Mononuclear cell (primary cell): Measurements from ENCODE around the gene PELI2. TPM values are rescaled to one million over a fixed set of nuclear protein-coding genes. Genes with fewer than 3 reads are reported as not detected.

Experiments
- H3K27me3 ChIP-seq: 2 replicates; pipeline ENCODE4 v1.6.0; 2011; ENCODE audit warnings: low read length, control low read depth; ENCODE audit not compliant: insufficient read depth
- H3K4me1 ChIP-seq: 2 replicates; pipeline ENCODE4 v1.5.1; 2011; ENCODE audit warnings: mild to moderate bottlenecking, low read length, control low read depth; ENCODE audit not compliant: insufficient read depth
- H3K4me3 ChIP-seq: 2 replicates; pipeline ENCODE4 v1.5.1; 2011; ENCODE audit warnings: mild to moderate bottlenecking, low read length, moderate library complexity
- H3K9me3 ChIP-seq: 2 replicates; pipeline ENCODE4 v1.5.1; 2011; ENCODE audit warnings: low read depth, mild to moderate bottlenecking, control low read depth, low read length
- total RNA-seq: library from RNA; depleted of rRNA; stranded (reverse); fragments of >200 nt; gene quantifications from one replicate; pipeline ENCODE4 v1.2.3, GENCODE V29; 2012

Gene PELI2
- total RNA-seq, 1 donor, result 31.9 TPM

DNA sequence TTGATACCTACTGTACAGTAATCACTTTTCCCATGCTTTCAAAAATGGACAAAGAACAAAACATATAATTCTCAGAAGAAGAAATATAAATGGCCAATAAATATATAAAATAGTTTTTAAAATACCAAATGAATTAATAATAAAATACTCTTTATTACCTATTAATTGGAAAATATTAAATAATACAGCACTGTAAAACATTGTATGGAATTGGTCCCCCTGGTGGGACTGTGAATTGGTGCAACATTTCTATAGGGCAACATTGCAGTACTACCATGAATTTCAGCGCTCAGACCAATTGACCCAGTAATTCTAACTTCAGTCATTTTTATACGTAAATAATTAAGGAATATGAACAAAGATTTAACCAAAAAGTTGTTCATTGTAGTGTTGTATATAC lies 162.6 kb downstream of the PELI2 start:
- no peak overlapping the region for H3K4me3 ChIP-seq
- no peaks in the 10 kb centered on the region for H3K27me3 ChIP-seq
- no peaks in the 10 kb centered on the region for H3K9me3 ChIP-seq
- no peaks in the 10 kb centered on the region for H3K4me1 ChIP-seq

DNA sequence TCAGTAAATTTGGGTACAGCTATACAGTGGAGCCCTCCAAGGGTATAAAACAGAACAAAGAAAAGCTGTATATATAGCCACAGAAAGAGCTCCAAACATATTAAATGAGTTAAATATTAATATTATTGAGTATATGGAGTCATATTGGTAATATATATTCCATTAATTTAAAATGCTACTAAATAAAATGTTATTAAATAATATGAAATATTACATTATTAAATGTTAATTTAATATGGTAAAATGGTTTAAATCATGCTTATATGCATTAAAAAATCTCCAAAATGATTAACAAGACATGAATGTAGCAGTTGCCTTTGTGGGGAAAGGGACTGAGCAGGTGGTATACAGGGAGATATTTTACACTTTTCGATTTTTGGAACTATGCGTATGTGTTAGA lies 164.0 kb downstream of the PELI2 start:
- no peak overlapping the region for H3K4me3 ChIP-seq

GRCh38 chr14:56284641-56285040 lies 166.4 kb downstream of the PELI2 start:
- Histone ChIP-seq H3K4me1 (no peaks in the 10 kb centered on the region), H3K9me3 (no peaks in the 10 kb centered on the region), H3K4me3 (no peak overlapping the region), H3K27me3 (no peaks in the 10 kb centered on the region)

More for the DNA sequence above, 164.0 kb downstream of the PELI2 start:
- H3K9me3 ChIP-seq, result no peaks in the 10 kb centered on the region
- no peaks in the 10 kb centered on the region for H3K27me3 ChIP-seq
- no peaks in the 10 kb centered on the region for H3K4me1 ChIP-seq

DNA sequence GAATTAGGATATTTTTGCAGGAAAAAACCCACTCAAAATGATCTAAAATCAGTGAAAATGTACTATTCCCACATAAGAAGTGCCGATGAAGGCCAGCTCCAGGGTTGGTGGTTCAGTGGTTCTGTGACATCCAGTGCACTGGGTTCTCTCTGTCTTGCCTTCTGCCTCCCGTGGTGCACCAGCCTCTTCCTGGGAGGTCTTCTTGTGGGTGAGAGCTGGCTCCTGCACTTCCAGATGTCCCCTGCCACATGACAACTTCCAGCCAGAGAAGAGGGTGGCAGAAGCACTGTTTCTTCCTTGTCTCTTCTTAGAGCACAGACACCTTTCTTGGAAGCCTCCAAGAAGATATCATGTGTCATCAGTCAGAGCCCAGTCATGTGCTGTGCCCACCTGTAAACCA lies 170.9 kb downstream of the PELI2 start:
- Histone ChIP-seq H3K4me1 (no peaks in the 10 kb centered on the region), H3K9me3 (no peaks in the 10 kb centered on the region), H3K4me3 (no peak overlapping the region), H3K27me3 (no peaks in the 10 kb centered on the region)

DNA sequence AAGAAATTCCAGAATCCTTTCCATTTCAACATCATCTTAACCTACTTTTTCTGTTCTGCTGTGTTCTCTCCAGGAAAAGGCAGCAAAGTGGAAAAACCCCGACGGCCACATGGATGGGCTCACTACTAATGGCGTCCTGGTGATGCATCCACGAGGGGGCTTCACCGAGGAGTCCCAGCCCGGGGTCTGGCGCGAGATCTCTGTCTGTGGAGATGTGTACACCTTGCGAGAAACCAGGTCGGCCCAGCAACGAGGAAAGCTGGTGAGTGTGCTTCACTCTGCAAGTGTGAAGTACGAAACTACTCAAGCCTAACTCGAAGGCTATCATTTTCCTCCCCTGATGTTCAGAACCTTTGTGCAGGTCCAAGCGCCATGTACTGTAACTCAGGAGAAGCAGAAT lies 172.0 kb downstream of the PELI2 start:
- no peaks in the 10 kb centered on the region for H3K27me3 ChIP-seq
- H3K9me3 ChIP-seq, result no peaks in the 10 kb centered on the region
- no peaks in the 10 kb centered on the region for H3K4me1 ChIP-seq
- no peak overlapping the region for H3K4me3 ChIP-seq

GRCh38 chr14:56292970-56293369 lies 174.8 kb downstream of the PELI2 start:
- Histone ChIP-seq H3K9me3 (no peaks in the 10 kb centered on the region), H3K4me1 (no peaks in the 10 kb centered on the region), H3K27me3 (no peaks in the 10 kb centered on the region), H3K4me3 (no peak overlapping the region)

DNA sequence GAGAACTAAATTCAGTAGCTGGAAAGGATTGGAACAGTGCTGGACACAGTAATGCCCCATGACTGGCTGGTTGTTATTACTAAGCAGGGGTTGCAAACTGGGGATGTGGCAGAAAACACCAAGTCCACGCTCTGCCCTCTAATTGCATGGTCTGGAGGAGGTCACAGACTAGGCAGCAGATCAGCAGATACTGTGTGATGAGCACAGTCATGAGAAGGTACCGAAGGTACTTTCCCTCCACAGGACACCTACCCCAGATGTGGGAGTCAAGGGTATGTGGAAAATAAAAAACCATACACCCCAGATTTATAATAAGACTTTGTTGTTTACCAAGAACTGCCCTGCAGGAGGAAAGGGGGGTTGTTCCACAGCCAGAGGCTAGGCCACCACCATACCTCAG lies 175.3 kb downstream of the PELI2 start:
- H3K27me3 ChIP-seq, result no peaks in the 10 kb centered on the region
- no peaks in the 10 kb centered on the region for H3K9me3 ChIP-seq
- H3K4me1 ChIP-seq, result no peaks in the 10 kb centered on the region
- no peak overlapping the region for H3K4me3 ChIP-seq

DNA sequence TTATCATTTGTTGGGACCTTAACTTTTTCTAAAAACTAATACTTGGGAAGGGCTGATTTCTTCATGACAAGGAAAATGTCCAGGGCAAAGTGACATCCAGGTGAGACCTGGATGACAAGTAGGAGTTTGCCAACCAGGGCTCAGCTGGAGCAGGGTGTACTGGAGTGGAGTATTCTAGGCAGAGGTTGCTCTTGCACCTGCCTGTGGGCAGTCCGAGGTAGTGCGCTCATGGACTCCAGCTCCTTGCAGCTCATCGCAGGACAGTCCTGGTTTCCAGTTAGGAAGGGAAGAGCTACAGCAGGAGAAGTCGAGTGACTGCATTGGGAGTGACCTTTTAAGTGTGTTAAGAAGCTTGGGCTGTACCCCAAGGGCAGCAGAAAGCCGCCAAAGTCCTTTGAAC lies 175.9 kb downstream of the PELI2 start:
- Histone ChIP-seq H3K4me1 (no peaks in the 10 kb centered on the region), H3K27me3 (no peaks in the 10 kb centered on the region), H3K9me3 (no peaks in the 10 kb centered on the region), H3K4me3 (no peak overlapping the region)

GRCh38 chr14:56295743-56296142 lies 177.5 kb downstream of the PELI2 start:
- Histone ChIP-seq H3K9me3 (no peaks in the 10 kb centered on the region), H3K4me3 (no peak overlapping the region), H3K27me3 (no peaks in the 10 kb centered on the region), H3K4me1 (no peaks in the 10 kb centered on the region)

- no peaks in the 10 kb centered on the region for H3K4me1 ChIP-seq
- no peak overlapping the region for H3K4me3 ChIP-seq
- H3K9me3 ChIP-seq, result no peaks in the 10 kb centered on the region
Observed at GRCh38 chr14:56297449-56297848, 179.2 kb downstream of the PELI2 start.

DNA sequence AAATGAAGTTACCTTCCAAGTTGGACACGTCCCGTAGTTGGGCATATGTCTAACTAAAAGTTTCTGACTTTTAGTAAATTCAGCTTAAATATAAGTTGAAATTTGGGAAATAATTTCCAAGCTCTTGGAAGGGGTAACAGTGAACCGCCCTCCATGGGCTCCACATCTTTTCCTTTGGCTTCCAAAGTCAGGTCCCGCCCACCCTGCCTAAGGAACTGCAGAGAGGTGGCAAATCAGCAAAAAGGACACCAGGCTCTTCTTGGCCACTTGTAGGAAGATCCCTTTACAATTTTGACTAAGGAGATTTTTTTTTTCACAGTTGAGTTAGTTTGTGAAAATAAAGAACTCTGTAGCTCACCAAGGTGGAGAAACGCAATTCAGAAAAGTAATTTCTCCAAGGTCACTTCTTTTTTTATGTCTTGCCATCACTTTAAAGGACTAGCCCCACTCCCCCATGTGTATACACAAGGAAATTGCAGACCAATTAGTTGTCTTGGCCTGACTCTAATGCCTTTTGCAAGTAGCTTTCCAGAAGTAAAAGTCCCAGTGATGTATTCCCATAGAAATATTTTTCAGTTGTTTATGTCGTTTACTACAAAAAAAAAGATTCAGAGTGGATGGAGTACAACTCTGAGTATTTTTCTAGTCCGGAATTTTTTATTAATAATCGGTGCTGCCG lies 181.2 kb downstream of the PELI2 start:
- no peak overlapping the region for H3K4me3 ChIP-seq
- H3K9me3 ChIP-seq, result no peaks in the 10 kb centered on the region
- H3K4me1 ChIP-seq, result no peaks in the 10 kb centered on the region
- no peaks in the 10 kb centered on the region for H3K27me3 ChIP-seq

More at GRCh38 chr14:56297449-56297848, 179.2 kb downstream of the PELI2 start:
- H3K27me3 ChIP-seq, result no peaks in the 10 kb centered on the region

GRCh38 chr14:56300495-56300894 lies 182.3 kb downstream of the PELI2 start:
- Histone ChIP-seq H3K9me3 (no peaks in the 10 kb centered on the region), H3K4me3 (no peak overlapping the region), H3K4me1 (no peaks in the 10 kb centered on the region), H3K27me3 (no peaks in the 10 kb centered on the region)

DNA sequence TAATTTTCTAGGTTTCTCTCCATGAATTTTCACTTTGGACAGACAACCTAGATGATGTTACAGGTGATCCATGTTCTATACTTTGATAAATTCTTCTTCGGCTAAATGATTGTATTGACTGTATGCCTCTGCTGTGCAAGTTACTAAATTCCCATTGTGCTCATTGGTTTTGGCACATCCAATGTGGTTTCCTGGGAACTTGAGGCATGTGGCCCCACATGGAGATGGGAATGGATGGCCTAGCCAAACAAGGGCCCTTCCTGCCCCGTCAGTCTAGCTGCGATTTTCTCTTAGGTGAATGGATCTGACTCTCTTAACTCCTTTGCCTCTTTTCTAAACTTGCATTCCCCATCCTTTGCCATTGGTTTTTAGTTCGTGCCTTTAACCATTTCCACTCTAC lies 186.2 kb downstream of the PELI2 start:
- H3K4me3 ChIP-seq, result no peak overlapping the region
- H3K4me1 ChIP-seq, result no peaks in the 10 kb centered on the region
- no peaks in the 10 kb centered on the region for H3K9me3 ChIP-seq
- H3K27me3 ChIP-seq, result no peaks in the 10 kb centered on the region

- Histone ChIP-seq H3K9me3 (no peaks in the 10 kb centered on the region), H3K4me3 (no peak overlapping the region), H3K4me1 (no peaks in the 10 kb centered on the region)
Observed at GRCh38 chr14:56309198-56309597, 191.0 kb downstream of the PELI2 start.

DNA sequence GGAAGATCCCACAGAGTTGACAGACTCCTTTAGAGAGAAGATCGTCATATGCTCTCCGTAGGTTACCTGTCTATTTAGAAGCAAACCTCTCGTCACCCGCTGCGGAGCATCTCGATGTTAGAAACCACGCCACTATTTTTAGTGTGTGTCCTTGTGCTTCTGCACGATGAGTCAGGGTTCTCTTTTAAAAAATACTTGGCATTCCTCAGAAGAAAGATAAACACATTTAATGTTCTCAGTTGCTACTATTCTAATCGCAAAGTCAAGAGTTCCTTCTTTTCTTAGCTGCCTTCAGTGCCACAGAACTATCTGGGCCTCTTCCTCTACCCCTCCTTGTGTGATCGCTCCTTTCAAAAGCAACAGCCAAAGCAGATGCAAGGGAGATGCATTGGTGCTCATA lies 192.4 kb downstream of the PELI2 start:
- H3K4me3 ChIP-seq, result no peak overlapping the region
- no peaks in the 10 kb centered on the region for H3K9me3 ChIP-seq
- no peaks in the 10 kb centered on the region for H3K27me3 ChIP-seq
- no peaks in the 10 kb centered on the region for H3K4me1 ChIP-seq

More at GRCh38 chr14:56309198-56309597, 191.0 kb downstream of the PELI2 start:
- no peaks in the 10 kb centered on the region for H3K27me3 ChIP-seq

DNA sequence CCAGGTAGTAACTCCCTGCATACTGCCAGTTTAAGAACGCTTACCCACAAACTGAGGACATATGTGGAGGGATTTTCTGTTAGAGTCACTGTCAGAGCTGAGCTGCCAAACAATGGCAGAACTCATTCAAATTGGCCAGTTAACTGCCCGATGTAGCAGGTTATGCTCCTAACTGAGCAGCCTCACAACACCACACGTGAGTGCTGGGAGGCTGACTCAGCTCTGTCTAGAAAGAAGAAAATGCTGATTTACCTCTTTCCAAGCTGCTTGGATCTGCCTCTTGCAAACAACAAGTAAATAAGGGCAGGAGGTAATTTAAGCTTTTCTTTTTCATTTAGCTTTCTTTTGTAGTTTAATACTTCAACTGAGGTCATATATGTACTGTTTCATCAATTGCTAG lies 195.6 kb downstream of the PELI2 start:
- no peaks in the 10 kb centered on the region for H3K9me3 ChIP-seq
- H3K4me1 ChIP-seq, result no peaks in the 10 kb centered on the region
- no peak overlapping the region for H3K4me3 ChIP-seq
- H3K27me3 ChIP-seq, result no peaks in the 10 kb centered on the region
